BE2C (cell line): ENCODE results near the gene SGTA.

Experiments used
- DNase-seq: peaks from one replicate; pipeline ENCODE4 v3.0.0-alpha.2; 2020
- H3K27me3 ChIP-seq: fragments of 250-450 bp; sonication (Bioruptor Pico); 2 replicates; pipeline ENCODE4 v1.5.1; 2020; ENCODE audit warnings: mild to moderate bottlenecking
- H3K36me3 ChIP-seq: fragments of 250-450 bp; sonication (Bioruptor Pico); 2 replicates; pipeline ENCODE4 v1.5.1; 2020; ENCODE audit warnings: mild to moderate bottlenecking
- H3K4me1 ChIP-seq: fragments of 250-450 bp; sonication (Bioruptor Pico); 2 replicates; pipeline ENCODE4 v1.5.1; 2020
- H3K4me3 ChIP-seq: 2 replicates; pipeline ENCODE4 v1.5.1; 2011; ENCODE audit warnings: low read depth, low read length
- H3K9me3 ChIP-seq: fragments of 250-450 bp; sonication (Bioruptor Pico); 2 replicates; pipeline ENCODE4 v1.5.1; 2020
- CTCF ChIP-seq: IDR thresholded peaks from 2 replicates; pipeline ENCODE4 v1.5.1; 2012; ENCODE audit warnings: mild to moderate bottlenecking, low read depth, low read length

Gene SGTA

GRCh38 chr19:2706251-2706650, 76.8 kb downstream of the SGTA start:
- H3K36me3 ChIP-seq: no peaks in the 10 kb centered on the region
- H3K4me3 ChIP-seq: no peak overlapping the region
- peaks cover under 1% of the 10 kb centered on the region for H3K27me3 ChIP-seq
- H3K4me1 ChIP-seq: no peaks in the 10 kb centered on the region
- DNase-seq: no peak
- no peaks in the 10 kb centered on the region for H3K9me3 ChIP-seq
- TF ChIP-seq CTCF: no peak
